Colonic mucosa (tissue), 4 donors: ENCODE measurements around the gene ADORA1. TPM values are rescaled to one million over a fixed set of nuclear protein-coding genes. Genes with fewer than 3 reads are reported as not detected.

Experiments
- DNase-seq: peaks from one replicate; pipeline ENCODE4 v3.0.0-alpha.2; 2020
- H3K27ac ChIP-seq: fragments of 200-600 bp; one replicate; pipeline ENCODE4 v1.8.0; 2021
- H3K27me3 ChIP-seq: fragments of 200-600 bp; one replicate; pipeline ENCODE4 v1.8.0; 2021
- H3K36me3 ChIP-seq: fragments of 200-600 bp; one replicate; pipeline ENCODE4 v1.8.0; 2021
- H3K4me1 ChIP-seq: fragments of 200-600 bp; one replicate; pipeline ENCODE4 v1.8.0; 2021; ENCODE audit warnings: mild to moderate bottlenecking
- H3K4me3 ChIP-seq: fragments of 200-600 bp; one replicate; pipeline ENCODE4 v1.8.0; 2021
- H3K9ac ChIP-seq, 2 donors: one replicate each; pipeline ENCODE4 v1.7.0; 2013; ENCODE audit warnings: control low read depth in 2 of 2, low read depth in 2 of 2, low read length in 2 of 2
- H3K9me3 ChIP-seq: fragments of 200-600 bp; one replicate; pipeline ENCODE4 v1.8.0; 2021
- intact Hi-C: fragments of 100-400 bp; cut with DNase I; formaldehyde crosslinking; loops from one replicate; pipeline ENCODE4 v1.14.1; 2022
- total RNA-seq, 2 donors: library from RNA; stranded (reverse); fragmentation: NEBNext Ultra II Directional in 1 of 2; extraction: Animal tissue kit (Norgen Biotek cat#: 25700) in 1 of 2; gene quantifications; one replicate each; pipeline ENCODE4 v1.2.1, GENCODE V29; 2021
- TF ChIP-seq, protein P1 (sequence below): fragments of 200-600 bp; IDR thresholded peaks from one replicate; pipeline ENCODE4 v1.8.0; 2022; ENCODE audit warnings: antibody characterized with exemption, mild to moderate bottlenecking
- donor health status: healthy.
- donor health status: DM: no; HTN: no; CAD: no.
- donor health status: DM: no; HTN: no; CAD: no.

Gene ADORA1
- total RNA-seq, 2 donors from 2014 or later: 0.42 to 1.6 TPM

DNA sequence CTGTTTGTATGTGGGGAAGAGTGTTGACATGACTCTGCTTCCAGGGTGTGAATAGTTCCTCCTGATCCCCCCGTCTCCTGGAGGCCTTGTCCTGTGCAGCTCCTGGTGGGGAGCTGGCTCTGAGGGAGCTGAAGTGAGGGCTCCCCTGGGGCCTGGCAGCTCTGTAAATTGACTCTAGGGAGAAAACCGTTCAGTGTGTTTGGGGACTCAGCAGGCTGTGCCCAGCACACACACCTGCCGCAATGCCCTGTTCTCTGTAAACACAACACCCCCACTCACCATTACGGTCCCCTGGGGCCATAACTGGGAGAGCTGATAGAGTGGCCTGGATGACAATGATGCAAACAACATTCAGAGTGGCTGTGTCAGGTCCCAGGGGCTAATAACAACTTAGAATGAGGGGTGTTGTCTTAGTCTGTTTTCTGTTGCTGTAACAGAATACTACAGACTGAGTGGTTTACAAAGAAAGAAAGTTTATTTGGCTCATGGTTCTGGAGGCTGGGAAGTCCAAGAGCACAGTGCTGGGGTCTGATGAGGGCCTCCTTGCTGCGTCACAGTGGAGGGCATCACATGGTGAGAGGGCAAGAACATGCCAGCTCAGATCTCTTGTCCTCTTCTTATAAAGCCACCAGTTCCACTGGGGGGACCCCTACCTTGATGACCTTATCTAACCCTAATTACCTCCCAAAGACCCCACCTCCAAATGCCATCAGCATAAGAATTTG is 15.3 kb downstream of the ADORA1 start:
- TF ChIP-seq, protein P1, sequence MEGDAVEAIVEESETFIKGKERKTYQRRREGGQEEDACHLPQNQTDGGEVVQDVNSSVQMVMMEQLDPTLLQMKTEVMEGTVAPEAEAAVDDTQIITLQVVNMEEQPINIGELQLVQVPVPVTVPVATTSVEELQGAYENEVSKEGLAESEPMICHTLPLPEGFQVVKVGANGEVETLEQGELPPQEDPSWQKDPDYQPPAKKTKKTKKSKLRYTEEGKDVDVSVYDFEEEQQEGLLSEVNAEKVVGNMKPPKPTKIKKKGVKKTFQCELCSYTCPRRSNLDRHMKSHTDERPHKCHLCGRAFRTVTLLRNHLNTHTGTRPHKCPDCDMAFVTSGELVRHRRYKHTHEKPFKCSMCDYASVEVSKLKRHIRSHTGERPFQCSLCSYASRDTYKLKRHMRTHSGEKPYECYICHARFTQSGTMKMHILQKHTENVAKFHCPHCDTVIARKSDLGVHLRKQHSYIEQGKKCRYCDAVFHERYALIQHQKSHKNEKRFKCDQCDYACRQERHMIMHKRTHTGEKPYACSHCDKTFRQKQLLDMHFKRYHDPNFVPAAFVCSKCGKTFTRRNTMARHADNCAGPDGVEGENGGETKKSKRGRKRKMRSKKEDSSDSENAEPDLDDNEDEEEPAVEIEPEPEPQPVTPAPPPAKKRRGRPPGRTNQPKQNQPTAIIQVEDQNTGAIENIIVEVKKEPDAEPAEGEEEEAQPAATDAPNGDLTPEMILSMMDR: no peak

DNA sequence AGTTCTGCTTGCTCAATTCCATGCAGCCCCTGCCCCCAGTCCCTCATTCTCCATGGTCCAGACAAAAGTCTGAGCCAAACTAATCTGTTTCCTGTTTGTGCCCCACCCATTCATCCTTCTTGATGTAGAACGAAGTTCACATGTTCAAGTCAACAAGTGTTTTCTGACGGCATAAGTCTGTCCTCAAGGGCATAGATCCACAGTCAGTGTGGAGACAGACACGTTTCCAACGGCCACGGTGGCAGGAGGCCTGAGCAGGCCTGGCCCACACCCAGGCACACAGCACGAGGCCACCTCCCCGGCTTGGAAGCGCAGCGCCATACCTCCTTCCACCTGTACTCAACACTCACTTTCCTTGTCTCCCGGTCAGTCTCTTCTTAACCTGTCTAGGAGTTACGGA is 16.1 kb downstream of the ADORA1 start:
- no peaks in the 10 kb centered on the region for H3K36me3 ChIP-seq
- no peaks in the 10 kb centered on the region for H3K4me1 ChIP-seq
- TF ChIP-seq, protein P1: no peak
- H3K27me3 ChIP-seq: no peaks in the 10 kb centered on the region
- intact Hi-C loops: no loop called here
- no peak overlapping the region for H3K4me3 ChIP-seq
- H3K27ac ChIP-seq: no peak overlapping the region
- H3K9ac ChIP-seq: no peak overlapping the region
- H3K9me3 ChIP-seq: no peaks in the 10 kb centered on the region
- DNase-seq: no peak

More for the DNA sequence above, 15.3 kb downstream of the ADORA1 start:
- intact Hi-C loops: no loop called here
- H3K4me1 ChIP-seq: no peaks in the 10 kb centered on the region
- H3K36me3 ChIP-seq: no peaks in the 10 kb centered on the region
- H3K27ac ChIP-seq: no peak overlapping the region
- no peak for DNase-seq
- H3K4me3 ChIP-seq: no peak overlapping the region
- H3K9ac ChIP-seq: no peak overlapping the region
- H3K9me3 ChIP-seq: no peaks in the 10 kb centered on the region
- no peaks in the 10 kb centered on the region for H3K27me3 ChIP-seq

DNA sequence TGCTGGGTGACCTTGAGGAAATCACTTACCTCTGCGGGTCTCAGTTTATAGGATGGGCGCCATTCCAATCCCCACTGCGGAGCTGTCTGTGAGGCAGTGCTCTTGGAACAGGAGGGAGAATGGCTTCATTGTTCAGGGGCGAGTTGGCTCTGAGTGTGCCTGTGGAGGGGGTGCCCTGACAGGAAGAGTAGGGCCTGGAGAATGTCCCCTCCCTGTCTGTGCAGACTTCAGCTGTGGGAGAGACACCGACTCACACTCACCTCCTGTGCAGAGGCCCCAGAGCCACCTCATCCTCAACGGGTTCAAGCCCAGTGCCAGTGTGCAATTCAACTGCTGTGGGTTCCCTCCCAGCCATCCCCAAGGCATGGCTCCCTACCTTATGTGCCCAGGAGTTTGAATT is 17.1 kb downstream of the ADORA1 start:
- H3K9ac ChIP-seq: no peak overlapping the region
- no peak overlapping the region for H3K27ac ChIP-seq
- H3K4me1 ChIP-seq: no peaks in the 10 kb centered on the region
- no peaks in the 10 kb centered on the region for H3K36me3 ChIP-seq
- no peaks in the 10 kb centered on the region for H3K27me3 ChIP-seq
- no peak overlapping the region for H3K4me3 ChIP-seq
- no peaks in the 10 kb centered on the region for H3K9me3 ChIP-seq
- DNase-seq: no peak
- intact Hi-C loops: no loop called here
- TF ChIP-seq, protein P1: no peak

DNA sequence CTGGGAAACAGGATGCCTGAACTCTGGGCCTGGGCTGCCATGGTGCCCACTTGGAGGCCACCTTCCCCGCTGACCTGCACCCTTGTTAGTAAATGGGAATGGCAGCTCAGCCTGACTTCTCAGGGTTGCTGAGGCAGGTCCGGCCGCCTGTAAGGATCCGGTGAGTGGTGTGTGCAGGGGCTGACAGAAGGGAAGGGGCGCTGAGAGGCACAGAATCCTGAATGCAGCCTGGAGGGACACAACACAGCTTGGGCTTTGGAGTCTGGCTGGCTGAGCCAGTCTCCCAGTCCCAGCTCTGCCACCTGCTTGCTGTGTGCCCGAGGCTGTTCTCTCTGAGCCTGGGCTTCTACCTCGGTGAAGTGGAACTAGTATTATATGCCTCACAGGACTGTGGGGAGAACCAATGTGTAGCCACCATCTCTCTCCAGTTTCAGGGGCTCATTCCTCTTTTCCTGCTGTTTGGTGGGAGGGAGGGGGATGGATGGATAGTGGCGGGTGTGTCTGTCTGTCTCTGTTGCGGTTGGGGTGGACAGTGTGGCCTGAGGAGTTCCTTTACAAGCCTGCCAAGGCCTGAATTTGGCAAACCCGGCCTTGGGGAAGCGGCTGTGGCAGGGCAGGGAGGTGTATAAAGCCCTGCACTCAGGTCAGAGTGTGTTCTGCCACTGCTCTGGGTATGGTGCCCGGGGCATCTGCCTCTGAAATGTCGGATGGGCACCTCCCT is 18.0 kb downstream of the ADORA1 start:
- intact Hi-C loops: no loop called here
- TF ChIP-seq, protein P1: no peak
- no peaks in the 10 kb centered on the region for H3K27me3 ChIP-seq
- DNase-seq: no peak
- no peak overlapping the region for H3K9ac ChIP-seq
- H3K27ac ChIP-seq: no peak overlapping the region
- H3K4me1 ChIP-seq: no peaks in the 10 kb centered on the region
- H3K9me3 ChIP-seq: no peaks in the 10 kb centered on the region
- H3K36me3 ChIP-seq: no peaks in the 10 kb centered on the region
- H3K4me3 ChIP-seq: no peak overlapping the region

DNA sequence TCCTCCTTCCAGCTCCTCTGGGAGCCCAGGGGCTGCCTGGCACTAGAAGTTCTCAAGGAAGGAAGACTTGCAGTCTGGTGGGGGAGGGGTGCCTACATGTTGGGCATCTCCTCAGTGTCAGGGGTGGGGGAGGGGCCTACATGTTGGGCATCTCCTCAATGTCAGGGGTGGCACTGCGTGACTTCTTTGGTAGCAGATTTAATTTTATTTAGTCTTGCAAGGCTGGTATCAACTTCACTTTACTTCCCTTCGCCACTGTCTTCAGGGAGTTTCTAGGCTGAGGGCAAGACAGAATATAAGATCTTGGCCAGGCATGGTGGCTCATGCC is 18.5 kb downstream of the ADORA1 start:
- no peak for DNase-seq
- H3K9me3 ChIP-seq: no peaks in the 10 kb centered on the region
- no peaks in the 10 kb centered on the region for H3K36me3 ChIP-seq
- no peak overlapping the region for H3K27ac ChIP-seq
- no peaks in the 10 kb centered on the region for H3K27me3 ChIP-seq
- no peaks in the 10 kb centered on the region for H3K4me1 ChIP-seq
- H3K4me3 ChIP-seq: no peak overlapping the region
- intact Hi-C loops: no loop called here
- H3K9ac ChIP-seq: no peak overlapping the region
- TF ChIP-seq, protein P1: no peak
